GM19324 (cell line): ENCODE data around the gene TMEM150A.
"Not testable (repeated sequence)": the region's sequence is repeated elsewhere in the genome, so short reads cannot be mapped to it uniquely, and the experiment has no call there.

Source experiments
- ATAC-seq: cut with Tn5 transposase; IDR thresholded peaks from one replicate; pipeline ENCODE4 v1.9.1; 2021; ENCODE audit warnings: mild to moderate bottlenecking, moderate library complexity; ENCODE audit not compliant: unreplicated experiment, low FRiP score

Gene TMEM150A, protein sequence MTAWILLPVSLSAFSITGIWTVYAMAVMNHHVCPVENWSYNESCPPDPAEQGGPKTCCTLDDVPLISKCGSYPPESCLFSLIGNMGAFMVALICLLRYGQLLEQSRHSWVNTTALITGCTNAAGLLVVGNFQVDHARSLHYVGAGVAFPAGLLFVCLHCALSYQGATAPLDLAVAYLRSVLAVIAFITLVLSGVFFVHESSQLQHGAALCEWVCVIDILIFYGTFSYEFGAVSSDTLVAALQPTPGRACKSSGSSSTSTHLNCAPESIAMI

GRCh38 chr2:85602476-85603234 lies at the start of gene TMEM150A:
TSS of gene TMEM150A (minus strand) at chr2:85602698. CDS start at chr2:85601948, 750 bp downstream.
- ATAC-seq: peak; percentile 95

DNA sequence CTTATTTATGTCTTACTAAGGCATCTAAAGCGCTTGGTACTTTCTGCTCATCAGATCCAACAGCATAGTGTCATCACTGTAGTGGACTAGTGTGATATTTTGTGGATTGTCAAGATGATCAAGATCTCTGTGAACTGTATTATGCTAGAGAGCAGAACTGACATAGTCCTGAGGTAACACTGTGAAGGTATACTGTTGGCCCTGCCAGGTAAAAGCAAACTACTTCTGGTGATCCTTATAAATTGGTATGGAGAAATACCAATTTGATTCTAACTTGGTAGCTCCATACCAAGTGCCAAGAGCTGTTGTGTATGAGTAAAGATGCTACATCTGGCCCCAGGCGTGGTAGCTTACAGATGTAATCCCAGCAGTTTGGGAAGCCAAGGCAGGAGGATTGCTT lies 49.6 kb upstream of the TMEM150A start:
- ATAC-seq: no peak

GRCh38 chr2:85651097-85651496 lies 48.6 kb upstream of the TMEM150A start:
- no peak for ATAC-seq

DNA sequence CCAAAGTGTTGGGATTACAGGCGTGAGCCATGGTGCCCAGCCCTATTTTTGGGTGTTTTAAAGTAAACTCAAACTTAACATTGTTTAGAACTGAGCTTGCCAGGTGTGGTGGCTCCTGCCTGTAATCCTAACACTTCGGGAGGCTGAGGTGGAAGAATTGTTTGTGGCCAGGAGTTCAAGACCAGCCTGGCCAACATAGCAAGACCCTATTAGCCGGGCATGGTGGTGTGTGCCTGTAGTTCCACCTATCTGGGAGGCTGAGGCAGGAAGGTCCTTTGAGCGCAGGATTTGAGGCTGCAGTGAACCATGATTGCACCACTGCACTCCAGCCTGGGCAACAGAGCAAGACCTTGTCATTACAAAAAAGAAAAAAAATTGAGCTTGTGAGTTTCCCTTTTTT lies 48.0 kb upstream of the TMEM150A start:
- no peak for ATAC-seq

DNA sequence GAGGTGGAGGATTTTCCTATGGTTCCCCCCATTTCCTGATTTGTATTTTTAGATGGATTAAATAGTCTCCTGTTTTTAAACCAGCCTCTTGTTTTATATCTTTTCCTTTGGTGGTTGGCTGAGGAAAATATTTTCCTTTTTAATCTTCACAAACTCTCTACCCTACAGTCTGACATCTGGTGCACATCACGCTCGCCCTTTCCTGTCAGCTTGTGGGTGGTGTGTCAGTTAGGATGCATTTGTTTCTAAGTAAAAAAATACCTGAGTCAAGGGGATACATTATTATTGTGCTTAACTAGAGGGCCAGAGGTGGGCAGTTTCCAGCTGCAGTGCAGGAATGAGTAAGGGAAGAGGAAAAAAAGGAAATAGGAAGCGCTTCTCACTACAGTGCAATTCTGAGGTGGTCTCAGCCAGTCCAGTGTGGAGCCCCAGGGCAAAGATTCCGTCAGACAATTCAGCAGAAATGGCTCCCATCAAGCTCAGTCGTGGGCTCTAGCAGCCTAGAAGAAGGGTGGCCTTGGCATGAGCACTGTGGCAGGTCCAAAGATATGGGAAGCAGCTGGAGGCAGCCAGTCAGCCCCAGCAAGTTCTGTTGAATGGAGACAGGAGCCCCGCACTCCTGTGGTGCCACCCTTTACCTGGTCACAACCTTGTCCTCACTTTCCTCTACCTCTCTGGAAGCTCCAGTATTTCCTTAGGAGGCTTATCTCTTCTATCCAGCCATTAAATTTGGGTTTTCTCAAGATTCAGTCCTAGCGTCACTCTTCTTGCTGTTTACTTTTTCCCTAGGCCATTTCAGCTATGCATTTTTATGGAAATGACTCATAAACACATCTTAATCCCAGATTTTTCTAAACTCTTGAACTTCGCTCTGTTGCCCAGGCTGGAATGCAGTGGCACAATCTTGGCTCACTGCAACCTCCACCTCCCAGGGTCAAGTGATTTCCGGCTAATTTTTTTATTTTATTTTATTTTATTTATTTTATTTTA lies 47.0 kb upstream of the TMEM150A start:
- no peak for ATAC-seq

DNA sequence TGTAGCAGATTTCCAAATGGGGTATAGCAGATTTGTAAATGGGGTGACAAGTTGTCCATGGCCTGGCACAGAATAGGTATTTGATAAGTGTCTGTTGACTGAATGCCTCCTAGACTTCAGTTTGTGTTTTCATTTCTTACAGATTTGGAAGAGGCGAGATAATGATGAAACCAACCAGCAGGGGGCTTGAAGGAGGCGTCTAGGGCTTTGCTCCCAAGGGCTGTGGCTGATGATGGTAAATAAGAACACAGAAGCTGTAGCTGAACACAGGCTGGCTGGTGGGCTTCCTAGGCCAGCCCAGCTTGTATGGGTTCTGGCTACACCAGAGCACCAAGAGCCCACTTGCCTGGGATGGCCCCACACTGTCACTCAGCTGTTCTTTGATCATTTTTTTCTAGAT lies 46.1 kb upstream of the TMEM150A start:
- no peak for ATAC-seq

DNA sequence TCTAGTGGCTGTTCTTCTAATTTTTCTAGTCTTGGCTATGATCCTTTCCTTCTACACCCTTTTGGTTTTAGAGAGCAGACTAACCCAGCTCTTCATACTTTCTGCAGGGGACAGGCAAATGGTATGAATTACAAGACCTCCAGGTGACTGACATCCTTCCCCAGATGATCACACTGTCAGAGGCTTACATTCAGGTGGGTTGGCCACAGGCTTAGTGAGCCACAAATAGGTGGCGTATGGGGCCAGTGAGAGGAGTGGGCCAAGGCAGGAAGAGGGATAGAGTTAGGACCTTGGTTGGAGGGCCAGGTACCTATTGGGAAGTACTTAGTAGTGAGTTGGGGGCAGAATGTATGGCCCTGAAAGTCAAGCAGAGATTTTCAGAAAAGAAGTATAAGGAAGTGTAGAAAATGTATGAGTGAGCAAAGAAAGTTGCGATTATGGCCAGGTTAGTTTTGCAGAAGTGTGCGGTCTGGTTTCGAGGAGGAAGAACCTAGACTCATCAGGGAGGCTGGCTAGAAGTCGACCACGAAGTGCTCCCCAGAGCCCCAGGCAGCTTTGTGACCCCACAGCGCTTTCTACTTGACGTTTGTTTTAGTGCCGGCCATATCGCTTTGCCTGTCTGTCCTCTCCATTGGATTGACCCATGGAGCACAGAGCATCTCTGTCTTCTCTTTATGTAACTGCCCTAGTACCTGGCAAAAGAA lies 45.5 kb upstream of the TMEM150A start:
- peak; percentile 45 for ATAC-seq

DNA sequence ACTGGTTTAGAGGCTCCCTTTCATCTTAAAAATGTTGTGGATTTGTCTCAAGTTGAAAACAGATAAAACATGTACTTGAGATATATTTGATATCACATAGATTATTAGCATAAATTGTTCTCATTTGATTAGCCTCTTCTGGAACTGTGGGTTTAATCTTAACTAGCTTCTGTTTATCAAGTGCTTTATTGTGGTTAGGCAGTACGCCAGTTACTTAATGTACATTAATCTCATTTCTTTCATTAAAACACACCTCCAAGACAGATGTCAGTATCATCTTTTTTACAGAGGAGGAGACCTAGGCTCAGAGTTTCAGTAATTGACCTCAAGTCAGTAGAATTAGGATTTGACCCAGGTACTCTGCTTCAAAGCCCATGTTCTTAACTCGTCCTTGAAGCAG lies 43.7 kb upstream of the TMEM150A start:
- no peak for ATAC-seq

- ATAC-seq: no peak
Observed at GRCh38 chr2:85644909-85645308, 42.4 kb upstream of the TMEM150A start.

DNA sequence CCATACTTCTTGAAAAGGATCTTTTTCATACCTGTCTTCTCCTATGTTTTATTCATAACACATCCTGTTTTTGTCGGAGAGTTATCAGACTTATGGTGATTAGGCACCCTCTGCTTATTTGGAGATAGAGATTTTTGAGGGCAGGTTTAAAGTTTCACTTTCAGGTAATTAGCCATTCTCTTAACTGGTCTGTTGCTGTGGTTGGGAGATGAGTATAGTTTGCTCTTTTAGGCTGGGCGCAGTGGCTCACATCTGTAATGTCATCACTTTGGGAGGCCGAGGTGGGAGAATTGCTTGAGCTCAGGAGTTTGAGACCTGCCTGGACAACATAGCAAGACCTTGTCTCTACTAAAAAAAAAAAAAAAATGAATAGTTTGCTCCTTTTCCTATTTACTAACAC lies 40.2 kb upstream of the TMEM150A start:
- ATAC-seq: no peak

DNA sequence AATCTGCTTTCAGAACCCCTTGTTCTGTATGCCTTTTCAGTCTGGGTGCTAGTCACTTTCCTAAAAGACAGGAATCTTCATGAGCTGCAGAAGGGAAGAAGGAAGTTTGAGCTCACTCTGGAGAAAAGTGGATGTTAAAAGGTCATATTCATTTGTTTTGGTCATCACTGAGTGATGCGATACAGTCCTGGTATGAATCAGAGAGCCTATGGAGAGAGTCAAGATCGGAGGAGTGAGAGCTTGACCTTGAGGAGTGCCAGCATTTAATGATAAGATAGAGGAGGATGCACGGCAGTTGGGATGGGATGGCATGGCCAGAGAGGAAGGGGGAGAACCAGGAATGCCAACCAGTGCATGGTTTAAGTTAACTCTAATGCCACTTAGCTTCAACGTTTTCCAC lies 33.1 kb upstream of the TMEM150A start:
- no peak for ATAC-seq

DNA sequence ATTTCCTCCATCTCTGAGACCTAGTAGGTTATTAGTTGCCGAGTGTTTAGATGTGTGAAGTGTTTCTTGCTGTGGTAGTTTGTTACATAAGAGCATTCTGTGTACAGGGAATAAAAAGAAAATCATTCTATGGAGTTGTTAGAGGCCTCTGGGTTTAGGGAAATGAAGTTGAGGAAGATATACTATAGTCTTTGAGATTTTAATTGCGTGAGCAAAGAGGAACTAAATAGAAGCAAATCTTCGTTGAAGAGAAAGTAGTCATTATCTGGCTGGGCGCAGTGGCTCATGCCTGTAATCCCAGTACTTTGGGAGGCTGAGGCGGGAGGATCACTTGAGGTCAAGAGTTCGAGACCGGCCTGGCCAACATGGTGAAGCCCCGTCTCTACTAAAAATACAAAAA lies 32.5 kb upstream of the TMEM150A start:
- ATAC-seq: no peak

GRCh38 chr2:85631316-85631715 lies 28.8 kb upstream of the TMEM150A start:
- no peak for ATAC-seq

DNA sequence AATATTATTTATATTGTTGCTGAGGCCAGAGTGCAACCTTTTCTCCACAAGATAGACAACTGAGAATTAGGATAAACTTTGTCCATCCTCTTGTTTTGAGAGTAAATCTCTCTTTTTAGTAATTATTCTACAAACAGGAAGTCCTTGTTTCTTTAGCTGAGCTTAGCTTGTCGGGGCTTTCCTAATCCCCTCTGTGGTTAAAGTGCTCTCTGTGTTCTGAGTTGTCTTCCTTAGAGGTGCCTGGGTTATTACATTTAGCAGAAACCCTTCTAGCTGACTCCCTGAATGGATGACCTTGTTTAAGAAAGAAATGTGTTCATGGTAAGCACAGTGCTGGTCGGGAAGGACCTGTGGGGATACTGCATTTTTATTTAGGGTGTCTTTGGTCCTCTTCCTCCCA lies 26.2 kb upstream of the TMEM150A start:
- ATAC-seq: no peak

GRCh38 chr2:85623991-85624390 lies 21.5 kb upstream of the TMEM150A start:
- no peak for ATAC-seq

DNA sequence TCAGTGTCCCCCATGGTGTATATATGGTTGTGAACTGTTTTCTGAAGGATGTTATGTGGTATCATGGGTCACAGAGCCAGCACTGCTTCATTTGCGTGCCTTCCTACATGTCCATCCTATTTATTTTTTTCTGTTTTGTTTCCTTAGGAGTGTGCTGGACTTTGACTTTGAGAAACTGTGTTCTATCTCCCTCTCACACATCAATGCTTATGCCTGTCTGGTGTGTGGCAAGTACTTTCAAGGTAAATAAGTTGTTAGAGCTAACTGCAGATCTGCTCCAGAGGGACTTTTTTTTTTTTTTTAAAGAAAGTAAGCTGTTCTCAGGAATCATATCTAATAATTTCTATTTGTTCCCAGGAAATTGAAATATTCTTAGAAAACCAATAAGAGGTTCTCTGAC lies 18.8 kb upstream of the TMEM150A start:
- no peak for ATAC-seq

DNA sequence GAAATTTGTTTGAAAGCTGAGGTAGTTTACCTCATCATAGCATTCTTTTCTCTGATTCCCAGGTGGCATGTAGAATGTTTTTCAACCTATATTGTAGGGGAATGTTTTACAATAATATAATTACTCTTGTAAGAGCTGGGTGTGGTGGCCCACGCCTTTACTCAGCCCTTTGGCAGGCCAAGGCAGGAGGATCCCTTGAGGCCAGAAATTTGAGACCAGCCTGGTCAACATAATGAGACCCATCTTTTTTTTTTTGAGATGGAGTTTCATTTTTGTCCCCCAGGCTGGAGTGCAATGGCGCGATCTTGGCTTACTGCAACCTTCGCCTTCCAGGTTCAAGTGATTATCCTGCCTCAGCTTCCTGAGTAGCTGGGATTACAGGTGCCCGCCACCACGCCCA lies 17.1 kb upstream of the TMEM150A start:
- no peak for ATAC-seq

DNA sequence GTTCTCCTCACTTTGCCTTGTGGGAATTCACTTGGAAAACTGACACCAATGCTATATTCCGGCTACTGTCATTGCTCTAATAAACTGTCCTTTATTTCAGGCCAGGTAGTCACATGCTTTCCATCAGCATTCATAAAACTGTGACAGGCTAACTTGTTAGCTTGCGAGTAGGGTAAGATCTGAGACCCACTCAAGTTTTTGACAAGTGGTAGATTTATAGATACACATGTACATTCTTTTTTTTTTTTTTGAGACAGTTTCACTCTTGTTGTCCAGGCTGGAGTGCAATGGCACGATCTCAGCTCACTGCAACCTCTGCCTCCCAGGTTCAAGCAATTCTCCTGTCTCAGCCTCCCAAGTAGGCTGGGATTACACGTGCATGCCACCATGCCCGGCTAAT lies 15.2 kb upstream of the TMEM150A start:
- ATAC-seq: not testable (repeated sequence)

DNA sequence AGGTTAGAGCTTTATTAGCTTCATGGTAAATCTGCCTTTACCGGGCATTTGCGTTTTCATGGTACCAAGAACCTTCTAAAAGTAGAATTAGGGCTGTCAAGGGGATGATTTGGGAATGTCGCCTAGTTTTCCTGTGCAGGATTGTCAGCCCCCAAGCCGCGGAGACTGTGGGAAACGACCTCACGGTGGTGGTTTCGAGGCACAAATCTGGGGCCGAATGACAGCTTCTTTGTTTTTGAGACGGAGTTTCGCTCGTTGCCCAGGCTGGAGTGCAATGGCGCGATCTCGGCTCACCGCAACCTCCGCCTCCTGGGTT lies 12.9 kb upstream of the TMEM150A start:
- ATAC-seq: no peak

GRCh38 chr2:85614757-85615156 lies 12.3 kb upstream of the TMEM150A start:
- ATAC-seq: not testable (repeated sequence)
